GM12878 (cell line): ENCODE measurements around the gene CHN1. TPM values are rescaled to one million over a fixed set of nuclear protein-coding genes. Genes with fewer than 3 reads are reported as not detected.

Experiments
- ATAC-seq: fragments of 200-7000 bp; cut with Tn5 transposase; 3 replicates; pipeline ENCODE4 v1.9.1; 2020; ENCODE audit warnings: mild to moderate bottlenecking, moderate library complexity
- BruUV-seq: library from RNA; stranded (reverse); fragments of 400-500 nt; replicated peaks from 2 replicates; lab custom pipeline; 2021; lab: Mats Ljungman, UMichigan
- CTCF ChIA-PET: fragments of 300-600 bp; sonication (Branson Sonifier 250); formaldehyde crosslinking; extraction: SDS; loops from one replicate; lab custom pipeline; 2021; ENCODE audit warnings: inconsistent platforms; lab: Yijun Ruan, JAX
- POLR2A ChIA-PET: fragments of 350-600 bp; formaldehyde crosslinking; extraction: SDS; loops from one replicate; lab custom pipeline; 2021; ENCODE audit warnings: inconsistent platforms; lab: Charles Lee
- RAD21 ChIA-PET: fragments of 300-600 bp; sonication (Branson Sonifier 250); formaldehyde crosslinking; loops from one replicate; lab custom pipeline; 2023; ENCODE audit warnings: antibody characterized with exemption; ENCODE audit not compliant: unreplicated experiment; lab: Charles Lee
- SMC1A ChIA-PET: fragments of 300-600 bp; sonication (Branson Sonifier 250); formaldehyde crosslinking; loops from one replicate; lab custom pipeline; 2023; ENCODE audit not compliant: unreplicated experiment, uncharacterized antibody; lab: Charles Lee
- DNase-seq: peaks from one replicate; pipeline ENCODE4 v3.0.0-alpha.2; 2011; ENCODE audit warnings: low read depth, low spot score
- FAIRE-seq: peaks from 3 replicates; lab custom pipeline; 2011; peaks lifted over from hg19 to GRCh38; lab: Jason Lieb, UNC
- H2AFZ ChIP-seq: 2 replicates; pipeline ENCODE4 v1.6.0; 2011; ENCODE audit warnings: low read depth, low read length, control low read depth; ENCODE audit not compliant: control insufficient read depth
- H3K27ac ChIP-seq: 2 replicates; pipeline ENCODE4 v1.5.1; 2011; ENCODE audit warnings: control low read depth; ENCODE audit not compliant: control insufficient read depth, insufficient read depth
- H3K27me3 ChIP-seq, 2 experiments: replicated peaks in 1 of 2; 2 replicates each; pipeline versions ENCODE4 v1.6.0 to v1.6.1; 2011; ENCODE audit warnings: low read length in 1 of 2; ENCODE audit not compliant: control insufficient read depth in 2 of 2, insufficient read depth in 2 of 2
- H3K36me3 ChIP-seq, 2 experiments: 2 replicates each; pipeline ENCODE4 v1.5.1; 2011; ENCODE audit warnings: low read length in 1 of 2; ENCODE audit not compliant: control insufficient read depth in 2 of 2, insufficient read depth in 2 of 2
- H3K4me1 ChIP-seq: 2 replicates; pipeline ENCODE4 v1.6.1; 2011; ENCODE audit warnings: mild to moderate bottlenecking, low read length, moderate library complexity, mixed read lengths; ENCODE audit not compliant: control insufficient read depth, insufficient read depth
- H3K4me2 ChIP-seq: 2 replicates; pipeline ENCODE4 v1.6.0; 2011; ENCODE audit warnings: control low read depth; ENCODE audit not compliant: control insufficient read depth, insufficient read depth
- H3K4me3 ChIP-seq: fragments of 200-600 bp; sonication (generic); 2 replicates; pipeline ENCODE4 v1.5.1; 2016
- H3K79me2 ChIP-seq: 2 replicates; pipeline ENCODE4 v1.6.0; 2011; ENCODE audit warnings: low read length; ENCODE audit not compliant: control insufficient read depth, insufficient read depth
- H3K9ac ChIP-seq: 2 replicates; pipeline ENCODE4 v1.8.0; 2011; ENCODE audit warnings: low read length, control low read depth, mixed read lengths; ENCODE audit not compliant: control insufficient read depth, insufficient read depth
- H3K9me3 ChIP-seq: replicated peaks from 3 replicates; pipeline ENCODE4 v1.5.1; 2011; ENCODE audit warnings: mild to moderate bottlenecking, low read length; ENCODE audit not compliant: control insufficient read depth, insufficient read depth
- H4K20me1 ChIP-seq: 2 replicates; pipeline ENCODE4 v1.6.0; 2011; ENCODE audit not compliant: control insufficient read depth, insufficient read depth
- NFYA ChIP-seq: IDR thresholded peaks from 2 replicates; pipeline ENCODE4 v1.6.1; 2011; ENCODE audit warnings: low read depth, mild to moderate bottlenecking, low read length, improper control_type of control experiment, borderline replicate concordance
- NR2F1 ChIP-seq: fragments of 450-650 bp; conservative IDR thresholded peaks from 2 replicates; pipeline ENCODE4 v1.6.1; 2017; ENCODE audit warnings: mild to moderate bottlenecking
- RAD21 ChIP-seq: IDR thresholded peaks from 2 replicates; pipeline ENCODE4 v1.6.1; 2011; ENCODE audit warnings: mild to moderate bottlenecking, low read depth, low read length, moderate library complexity; ENCODE audit not compliant: insufficient read depth
- USF1 ChIP-seq: IDR thresholded peaks from 2 replicates; pipeline ENCODE4 v1.6.1; 2011; ENCODE audit warnings: borderline replicate concordance, low read depth, mild to moderate bottlenecking, moderate library complexity, mixed read lengths, low read length; ENCODE audit not compliant: insufficient read depth; ENCODE audit errors: extremely low read length
- WGBS: methylation state at CpG from one replicate; pipeline ENCODE4 v1.1.6; 2016; ENCODE audit warnings: low lambda C conversion rate; ENCODE audit not compliant: insufficient replicate concordance, insufficient coverage; ENCODE audit errors: missing lambda C conversion rate; 5-methylcytosine and 5-hydroxymethylcytosine counted together
- in situ Hi-C: fragments of 300-500 bp; cut with MboI; formaldehyde crosslinking; loops from 9 replicates; pipeline ENCODE4 v1.14.3; 2018; ENCODE audit warnings: mixed read lengths
- intact Hi-C: fragments of 100-400 bp; cut with micrococcal nuclease; formaldehyde crosslinking; loops from one replicate; pipeline ENCODE4 v1.14.2; 2022; ENCODE audit not compliant: unreplicated experiment
- polyA plus RNA-seq, 11 experiments: library from polyadenylated mRNA; depleted of rRNA in 4 of 11; unstranded in 6 of 11; stranded (reverse) in 5 of 11; fragments of >200 nt; fragmentation: Nextera tagmentation in 4 of 11; fragmentation: Illumina TruSeq in 1 of 11; extraction: Ambion mirVana in 4 of 11; extraction: Trizol in 1 of 11; gene quantifications; 1 replicate in 1 of 11; 2 replicates in 10 of 11; pipeline versions ENCODE4 v1.2.1 to v1.2.3, GENCODE V29; 2011 to 2016; ENCODE audit warnings: inconsistent platforms in 2 of 11, missing spikeins in 2 of 11, low read depth in 1 of 11
- total RNA-seq, 4 experiments: library from RNA; depleted of rRNA in 3 of 4; stranded (reverse); fragments of >200 nt in 3 of 4; fragmentation: Illumina TruSeq in 1 of 4; extraction: Trizol in 1 of 4; gene quantifications; 2 replicates each; pipeline versions ENCODE4 v1.2.1 to v1.2.3, GENCODE V29; 2013 to 2021
- TF ChIP-seq, protein P1 (sequence below): fragments of 450-650 bp; IDR thresholded peaks from 2 replicates; pipeline ENCODE4 v1.6.1; 2017; ENCODE audit warnings: mild to moderate bottlenecking, moderate library complexity
- TF ChIP-seq, protein P2 (sequence below): fragments of 450-650 bp; IDR thresholded peaks from 2 replicates; pipeline ENCODE4 v1.6.1; 2017; ENCODE audit warnings: low read depth, mild to moderate bottlenecking, moderate library complexity

The CHN1 gene
- total and polyA plus RNA-seq, 10 of the 15 experiments (the other 5 are each of a cell fraction or from before 2014, with no cell fraction given), result 0.18 to 0.92 (median 0.53) TPM; not detected in 1

DNA sequence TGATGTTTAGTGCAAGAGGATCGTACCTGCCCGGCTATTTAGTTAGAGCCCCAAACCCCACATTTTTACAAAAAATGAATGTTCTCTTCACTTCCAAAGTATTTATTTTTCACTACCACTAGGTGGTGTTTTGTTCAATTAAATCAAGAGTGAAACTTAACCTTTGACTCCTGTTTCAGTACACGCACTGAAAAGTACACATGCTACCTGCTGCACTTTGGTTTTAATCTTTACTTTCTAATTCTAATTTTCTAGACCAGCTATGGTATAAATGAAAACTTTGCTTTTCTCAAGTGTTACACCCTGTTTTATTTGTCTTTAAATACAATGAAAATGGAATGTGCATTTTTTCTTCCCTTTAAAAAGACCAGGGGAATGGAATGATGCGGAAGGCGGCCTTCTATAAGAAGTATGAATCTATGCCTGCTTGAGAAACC is 31.4 kb upstream of the CHN1 start (continued):
- TF ChIP-seq USF1, result no peak
- TF ChIP-seq, protein P1, sequence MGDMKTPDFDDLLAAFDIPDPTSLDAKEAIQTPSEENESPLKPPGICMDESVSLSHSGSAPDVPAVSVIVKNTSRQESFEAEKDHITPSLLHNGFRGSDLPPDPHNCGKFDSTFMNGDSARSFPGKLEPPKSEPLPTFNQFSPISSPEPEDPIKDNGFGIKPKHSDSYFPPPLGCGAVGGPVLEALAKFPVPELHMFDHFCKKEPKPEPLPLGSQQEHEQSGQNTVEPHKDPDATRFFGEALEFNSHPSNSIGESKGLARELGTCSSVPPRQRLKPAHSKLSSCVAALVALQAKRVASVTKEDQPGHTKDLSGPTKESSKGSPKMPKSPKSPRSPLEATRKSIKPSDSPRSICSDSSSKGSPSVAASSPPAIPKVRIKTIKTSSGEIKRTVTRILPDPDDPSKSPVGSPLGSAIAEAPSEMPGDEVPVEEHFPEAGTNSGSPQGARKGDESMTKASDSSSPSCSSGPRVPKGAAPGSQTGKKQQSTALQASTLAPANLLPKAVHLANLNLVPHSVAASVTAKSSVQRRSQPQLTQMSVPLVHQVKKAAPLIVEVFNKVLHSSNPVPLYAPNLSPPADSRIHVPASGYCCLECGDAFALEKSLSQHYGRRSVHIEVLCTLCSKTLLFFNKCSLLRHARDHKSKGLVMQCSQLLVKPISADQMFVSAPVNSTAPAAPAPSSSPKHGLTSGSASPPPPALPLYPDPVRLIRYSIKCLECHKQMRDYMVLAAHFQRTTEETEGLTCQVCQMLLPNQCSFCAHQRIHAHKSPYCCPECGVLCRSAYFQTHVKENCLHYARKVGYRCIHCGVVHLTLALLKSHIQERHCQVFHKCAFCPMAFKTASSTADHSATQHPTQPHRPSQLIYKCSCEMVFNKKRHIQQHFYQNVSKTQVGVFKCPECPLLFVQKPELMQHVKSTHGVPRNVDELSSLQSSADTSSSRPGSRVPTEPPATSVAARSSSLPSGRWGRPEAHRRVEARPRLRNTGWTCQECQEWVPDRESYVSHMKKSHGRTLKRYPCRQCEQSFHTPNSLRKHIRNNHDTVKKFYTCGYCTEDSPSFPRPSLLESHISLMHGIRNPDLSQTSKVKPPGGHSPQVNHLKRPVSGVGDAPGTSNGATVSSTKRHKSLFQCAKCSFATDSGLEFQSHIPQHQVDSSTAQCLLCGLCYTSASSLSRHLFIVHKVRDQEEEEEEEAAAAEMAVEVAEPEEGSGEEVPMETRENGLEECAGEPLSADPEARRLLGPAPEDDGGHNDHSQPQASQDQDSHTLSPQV, result 0 out of 2 replicates have a peak, but pooled peaks have one; percentile 34
- peak; percentile 37; the same call in 1 of the 2 replicates for TF ChIP-seq RAD21
- TF ChIP-seq NR2F1, result peak; percentile 99
- TF ChIP-seq, all 136 proteins: peak for 7

GRCh38 chr2:175035806-175036205 is 30.6 kb upstream of the CHN1 start:
- ChIA-PET CTCF (interaction anchor here (1.2 to 1.7 kb wide), 2 partner anchors 151 to 287 kb away, joined by 4 to 5 read pairs; no protein-coding TSS in a partner anchor), SMC1A (no interaction called here), RAD21 (no interaction called here), POLR2A (no interaction called here)
- no peak overlapping the region for H3K9ac ChIP-seq
- WGBS, result 65% methylated on average over 3 of the region's 3 CpGs
- H3K27ac ChIP-seq, result no peak overlapping the region
- FAIRE-seq (no peak), DNase-seq (no peak), ATAC-seq (no peak)
- no peaks in the 10 kb centered on the region for H3K27me3 ChIP-seq
- no peaks in the 10 kb centered on the region for H3K4me1 ChIP-seq
- in situ Hi-C loops (no loop called here), intact Hi-C loops (loop anchor here (5.0 kb wide), 1 partner anchor 151 kb away; no protein-coding TSS in a partner anchor)
- H4K20me1 ChIP-seq, result no peaks in the 10 kb centered on the region
- H2AFZ ChIP-seq, result no peak overlapping the region
- no peak overlapping the region for H3K4me2 ChIP-seq
- H3K36me3 ChIP-seq, result no peaks in the 10 kb centered on the region
- no peak overlapping the region for H3K4me3 ChIP-seq
- no peaks in the 10 kb centered on the region for H3K9me3 ChIP-seq
- BruUV-seq, result no TSS peak
- TF ChIP-seq, protein P2, sequence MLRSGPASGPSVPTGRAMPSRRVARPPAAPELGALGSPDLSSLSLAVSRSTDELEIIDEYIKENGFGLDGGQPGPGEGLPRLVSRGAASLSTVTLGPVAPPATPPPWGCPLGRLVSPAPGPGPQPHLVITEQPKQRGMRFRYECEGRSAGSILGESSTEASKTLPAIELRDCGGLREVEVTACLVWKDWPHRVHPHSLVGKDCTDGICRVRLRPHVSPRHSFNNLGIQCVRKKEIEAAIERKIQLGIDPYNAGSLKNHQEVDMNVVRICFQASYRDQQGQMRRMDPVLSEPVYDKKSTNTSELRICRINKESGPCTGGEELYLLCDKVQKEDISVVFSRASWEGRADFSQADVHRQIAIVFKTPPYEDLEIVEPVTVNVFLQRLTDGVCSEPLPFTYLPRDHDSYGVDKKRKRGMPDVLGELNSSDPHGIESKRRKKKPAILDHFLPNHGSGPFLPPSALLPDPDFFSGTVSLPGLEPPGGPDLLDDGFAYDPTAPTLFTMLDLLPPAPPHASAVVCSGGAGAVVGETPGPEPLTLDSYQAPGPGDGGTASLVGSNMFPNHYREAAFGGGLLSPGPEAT, result no peak
- no peak for TF ChIP-seq NFYA
- no peaks in the 10 kb centered on the region for H3K79me2 ChIP-seq
